SHP77 (cell line): Measurements from ENCODE around the gene BIRC2.

Experiments used
- DNase-seq, 2 experiments: peaks; one replicate each; lab custom pipeline; 2025; lab: John Stamatoyannopoulos, UW

Gene BIRC2

GRCh38 chr11:102402548-102402947 is 55.5 kb downstream of the BIRC2 start:
- no peak for DNase-seq

- DNase-seq: no peak
Measured at GRCh38 chr11:102405501-102405900, 58.5 kb downstream of the BIRC2 start.

- no peak for DNase-seq
Measured at GRCh38 chr11:102406099-102406498, 59.1 kb downstream of the BIRC2 start.

- no peak for DNase-seq
Measured at GRCh38 chr11:102407901-102408300, 60.9 kb downstream of the BIRC2 start.

- no peak for DNase-seq
Measured at GRCh38 chr11:102408339-102408738, 61.3 kb downstream of the BIRC2 start.

- DNase-seq: no peak
Measured at GRCh38 chr11:102410382-102410784, 63.4 kb downstream of the BIRC2 start.

- DNase-seq: no peak
Measured at GRCh38 chr11:102411142-102411541, 64.1 kb downstream of the BIRC2 start.

- no peak for DNase-seq
Measured at GRCh38 chr11:102413497-102413896, 66.5 kb downstream of the BIRC2 start.

- no peak for DNase-seq
Measured at GRCh38 chr11:102414559-102414958, 67.5 kb downstream of the BIRC2 start.

- no peak for DNase-seq
Measured at GRCh38 chr11:102415304-102415916, 68.4 kb downstream of the BIRC2 start.

GRCh38 chr11:102416976-102417375 is 70.0 kb downstream of the BIRC2 start:
- no peak for DNase-seq

- DNase-seq: no peak
Measured at GRCh38 chr11:102419181-102419580, 72.2 kb downstream of the BIRC2 start.

- no peak for DNase-seq
Measured at GRCh38 chr11:102420547-102420946, 73.5 kb downstream of the BIRC2 start.

GRCh38 chr11:102421261-102421660 is 74.2 kb downstream of the BIRC2 start:
- DNase-seq: peak; percentile 59 to 61

- no peak for DNase-seq
Measured at GRCh38 chr11:102422817-102423712, 76.1 kb downstream of the BIRC2 start.

- DNase-seq: no peak
Measured at GRCh38 chr11:102423936-102424335, 76.9 kb downstream of the BIRC2 start.

- DNase-seq: no peak
Measured at GRCh38 chr11:102426000-102426399, 79.0 kb downstream of the BIRC2 start.

- no peak for DNase-seq
Measured at GRCh38 chr11:102426570-102426969, 79.6 kb downstream of the BIRC2 start.

- DNase-seq: no peak
Measured at GRCh38 chr11:102427068-102427467, 80.1 kb downstream of the BIRC2 start.
